Epidermal melanocyte (primary cell): ENCODE measurements around the gene ANKFY1.
"Not testable (repeated sequence)": the region's sequence is repeated elsewhere in the genome, so short reads cannot be mapped to it uniquely, and the experiment has no call there.

Experiments
- DNase-seq: peaks from one replicate; pipeline ENCODE4 v3.0.0; 2011; ENCODE audit warnings: low spot score; ENCODE audit not compliant: insufficient read length

The ANKFY1 gene

GRCh38 chr17:4256952-4257351 is 6.8 kb downstream of the ANKFY1 start:
- DNase-seq, result no peak

- DNase-seq, result not testable (repeated sequence)
Observed at GRCh38 chr17:4255271-4255670, 8.5 kb downstream of the ANKFY1 start.

GRCh38 chr17:4250887-4251286 is 12.9 kb downstream of the ANKFY1 start:
- no peak for DNase-seq

GRCh38 chr17:4249452-4250029 is 14.2 kb downstream of the ANKFY1 start:
- DNase-seq, result peak; percentile 50

- no peak for DNase-seq
Observed at GRCh38 chr17:4248504-4249277, 15.1 kb downstream of the ANKFY1 start.

- no peak for DNase-seq
Observed at GRCh38 chr17:4247971-4248388, 15.8 kb downstream of the ANKFY1 start.

GRCh38 chr17:4247361-4247970 is 16.3 kb downstream of the ANKFY1 start:
- no peak for DNase-seq

- no peak for DNase-seq
Observed at GRCh38 chr17:4246674-4247073, 17.1 kb downstream of the ANKFY1 start.

GRCh38 chr17:4241535-4241934 is 22.2 kb downstream of the ANKFY1 start:
- no peak for DNase-seq

- no peak for DNase-seq
Observed at GRCh38 chr17:4236456-4236855, 27.3 kb downstream of the ANKFY1 start.

- no peak for DNase-seq
Observed at GRCh38 chr17:4235372-4236279, 28.2 kb downstream of the ANKFY1 start.

- no peak for DNase-seq
Observed at GRCh38 chr17:4234401-4234800, 29.4 kb downstream of the ANKFY1 start.

GRCh38 chr17:4233668-4234258 is 30.0 kb downstream of the ANKFY1 start:
- no peak for DNase-seq

- DNase-seq, result no peak
Observed at GRCh38 chr17:4232168-4232813, 31.5 kb downstream of the ANKFY1 start.

- peak; percentile 93 for DNase-seq
Observed at GRCh38 chr17:4229627-4230541, 33.9 kb downstream of the ANKFY1 start.

- no peak for DNase-seq
Observed at GRCh38 chr17:4221899-4222659, 41.7 kb downstream of the ANKFY1 start.

GRCh38 chr17:4221163-4221562 is 42.6 kb downstream of the ANKFY1 start:
- no peak for DNase-seq

- peak; percentile 86 for DNase-seq
Observed at GRCh38 chr17:4220655-4221054, 43.1 kb downstream of the ANKFY1 start.

- DNase-seq, result no peak
Observed at GRCh38 chr17:4219241-4219640, 44.5 kb downstream of the ANKFY1 start.
